GM12892 (cell line): ENCODE results near the gene CST4.

Source experiments
- POLR2A ChIP-seq: IDR thresholded peaks from 2 replicates; pipeline ENCODE4 v1.6.1; 2011; ENCODE audit warnings: low read depth, low read length, control low read depth
- POLR2AphosphoS5 ChIP-seq: IDR thresholded peaks from 2 replicates; pipeline ENCODE4 v1.6.1; 2011; ENCODE audit warnings: low read depth, low read length, control low read depth

DNA sequence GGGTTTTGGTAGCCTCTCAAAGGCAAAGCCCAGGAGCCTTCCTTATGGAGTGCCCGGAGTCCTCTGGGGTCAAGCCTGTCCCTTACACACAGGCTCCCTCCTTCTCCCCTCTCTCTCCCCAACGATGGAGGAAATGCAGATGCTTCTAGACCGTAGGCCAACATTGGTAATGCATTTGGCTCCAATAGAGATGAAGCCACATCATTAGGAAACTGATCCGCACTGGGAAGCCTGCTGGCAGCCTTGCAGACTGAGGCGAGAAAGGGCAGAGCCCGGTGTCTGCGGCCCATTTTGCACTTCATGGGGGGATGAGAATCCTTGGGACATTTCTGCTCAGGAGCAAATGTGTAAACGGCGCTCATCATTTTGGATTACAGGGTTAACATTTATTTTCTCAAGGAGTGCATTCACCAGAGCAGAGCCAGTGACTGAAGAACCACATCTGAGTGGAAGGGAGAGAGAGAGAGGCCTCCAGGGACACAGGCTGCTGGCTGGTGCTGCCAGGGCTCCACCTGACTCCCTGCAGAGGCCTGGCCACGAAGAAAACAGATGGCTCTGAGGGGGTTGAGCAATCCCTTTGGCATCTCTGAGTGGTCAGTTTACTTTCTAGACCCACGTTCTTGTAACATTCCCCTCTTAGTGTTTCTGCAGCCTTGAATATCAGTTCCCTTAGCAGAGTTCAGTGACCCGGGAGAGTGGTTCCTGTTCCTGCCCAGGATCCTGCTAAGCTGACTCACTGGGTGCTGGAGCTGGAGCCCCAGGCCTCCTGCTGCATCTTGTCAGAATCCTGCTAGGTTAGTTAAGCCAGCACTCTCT, 46.7 kb downstream of the CST4 start:
- TF ChIP-seq POLR2A, result no peak
- TF ChIP-seq POLR2AphosphoS5, result no peak
